Measurements from ENCODE around the gene ZMAT5. TPM values are rescaled to one million over a fixed set of nuclear protein-coding genes. Genes with fewer than 3 reads are reported as not detected.

The ZMAT5 gene
- total and polyA plus RNA-seq, 2 of the 13 experiments (the other 11 are each of a cell fraction or from before 2014, with no cell fraction given) = 20.7 to 27.8 TPM

DNA sequence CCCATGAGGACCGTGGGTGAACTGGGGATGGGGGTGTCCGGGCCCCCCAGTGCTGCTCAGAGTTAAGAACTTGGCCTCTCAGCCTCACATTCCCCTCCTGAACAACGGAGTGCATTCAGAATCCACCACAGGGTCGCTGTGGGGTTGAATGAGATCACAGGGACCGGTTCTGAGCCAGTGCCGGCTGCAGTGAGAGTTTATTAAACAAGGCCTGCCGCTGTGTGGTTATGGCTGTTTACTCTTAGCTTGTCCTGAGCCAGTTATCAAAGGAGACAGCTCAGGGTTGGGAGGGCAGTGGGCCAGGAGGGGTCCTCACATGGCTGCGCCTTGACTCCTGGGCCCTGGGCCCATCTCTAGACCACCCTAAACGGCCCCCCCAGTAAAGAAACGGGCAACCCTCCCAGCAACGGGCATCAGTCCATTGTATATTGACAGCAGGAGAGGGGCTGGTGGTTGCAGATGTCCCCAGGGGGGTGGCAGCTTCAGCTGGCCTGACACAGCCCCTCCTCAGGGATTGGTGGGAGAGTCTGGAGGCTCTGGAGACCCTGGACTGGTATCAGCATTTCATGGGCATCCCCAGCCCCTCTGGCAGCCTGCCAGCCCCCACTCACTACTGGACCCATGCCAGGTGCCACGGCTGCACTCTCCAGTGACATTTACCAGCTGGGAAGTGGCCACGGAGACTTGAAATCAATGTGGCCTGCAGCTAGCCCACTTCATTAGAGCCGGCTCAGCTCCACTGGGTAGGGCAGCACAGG lies 62.1 kb downstream of the ZMAT5 start (continued):
- no peak for TF ChIP-seq PPARG (CRISPR knock-in tag; conservative IDR thresholded peaks at IDR 0.05)
- TF ChIP-seq U2AF1 (optimal IDR thresholded peaks at IDR 0.05; ENCODE audit: low read depth, low read length) = peak; percentile 45
- no peak for TF ChIP-seq ZNF354B (CRISPR knock-in tag; IDR thresholded peaks at IDR 0.05)
- TF ChIP-seq ZBTB8A (CRISPR knock-in tag; IDR thresholded peaks at IDR 0.05; ENCODE audit: borderline replicate concordance, low read depth) = no peak
- TF ChIP-seq JUN (CRISPR knock-in tag; IDR thresholded peaks at IDR 0.05) = no peak
- TF ChIP-seq SUZ12 (IDR thresholded peaks at IDR 0.05; ENCODE audit: low read depth, low read length) = no peak
- no peak for TF ChIP-seq GLMP (CRISPR knock-in tag; IDR thresholded peaks at IDR 0.05; ENCODE audit: borderline replicate concordance)
- TF ChIP-seq TBX3 (IDR thresholded peaks at IDR 0.05; ENCODE audit: borderline replicate concordance) = no peak
- no peak for TF ChIP-seq HNF4G (IDR thresholded peaks at IDR 0.05; ENCODE audit: borderline replicate concordance, low read depth, low read length)
- TF ChIP-seq HNF4G (CRISPR knock-in tag; IDR thresholded peaks at IDR 0.05; ENCODE audit: borderline replicate concordance, low read depth) = no peak
- peak; percentile 70 for TF ChIP-seq SRSF1 (optimal IDR thresholded peaks at IDR 0.05; ENCODE audit: low read depth, low read length)
- no peak for TF ChIP-seq ARHGAP35 (CRISPR knock-in tag; IDR thresholded peaks at IDR 0.05; ENCODE audit: borderline replicate concordance)
- no peak for TF ChIP-seq ZNF569 (CRISPR knock-in tag; IDR thresholded peaks at IDR 0.05; ENCODE audit: borderline replicate concordance)
- peak; percentile 84 for TF ChIP-seq RARA (CRISPR knock-in tag; IDR thresholded peaks at IDR 0.05)
- no peak for TF ChIP-seq ZNF496 (CRISPR knock-in tag; IDR thresholded peaks at IDR 0.05; ENCODE audit: insufficient replicate concordance)
- TF ChIP-seq, protein P1, sequence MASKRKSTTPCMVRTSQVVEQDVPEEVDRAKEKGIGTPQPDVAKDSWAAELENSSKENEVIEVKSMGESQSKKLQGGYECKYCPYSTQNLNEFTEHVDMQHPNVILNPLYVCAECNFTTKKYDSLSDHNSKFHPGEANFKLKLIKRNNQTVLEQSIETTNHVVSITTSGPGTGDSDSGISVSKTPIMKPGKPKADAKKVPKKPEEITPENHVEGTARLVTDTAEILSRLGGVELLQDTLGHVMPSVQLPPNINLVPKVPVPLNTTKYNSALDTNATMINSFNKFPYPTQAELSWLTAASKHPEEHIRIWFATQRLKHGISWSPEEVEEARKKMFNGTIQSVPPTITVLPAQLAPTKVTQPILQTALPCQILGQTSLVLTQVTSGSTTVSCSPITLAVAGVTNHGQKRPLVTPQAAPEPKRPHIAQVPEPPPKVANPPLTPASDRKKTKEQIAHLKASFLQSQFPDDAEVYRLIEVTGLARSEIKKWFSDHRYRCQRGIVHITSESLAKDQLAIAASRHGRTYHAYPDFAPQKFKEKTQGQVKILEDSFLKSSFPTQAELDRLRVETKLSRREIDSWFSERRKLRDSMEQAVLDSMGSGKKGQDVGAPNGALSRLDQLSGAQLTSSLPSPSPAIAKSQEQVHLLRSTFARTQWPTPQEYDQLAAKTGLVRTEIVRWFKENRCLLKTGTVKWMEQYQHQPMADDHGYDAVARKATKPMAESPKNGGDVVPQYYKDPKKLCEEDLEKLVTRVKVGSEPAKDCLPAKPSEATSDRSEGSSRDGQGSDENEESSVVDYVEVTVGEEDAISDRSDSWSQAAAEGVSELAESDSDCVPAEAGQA (IDR thresholded peaks at IDR 0.05; ENCODE audit: low read depth) = no peak
- TF ChIP-seq, protein P1 (CRISPR knock-in tag; IDR thresholded peaks at IDR 0.05; ENCODE audit: borderline replicate concordance) = no peak
- TF ChIP-seq ZNF567 (CRISPR knock-in tag; IDR thresholded peaks at IDR 0.05; ENCODE audit: borderline replicate concordance) = no peak
- TF ChIP-seq LCORL (IDR thresholded peaks at IDR 0.05) = no peak
- no peak for TF ChIP-seq LCORL (CRISPR knock-in tag; IDR thresholded peaks at IDR 0.05)
- TF ChIP-seq ZBTB20 (CRISPR knock-in tag; IDR thresholded peaks at IDR 0.05; ENCODE audit: borderline replicate concordance, low read depth) = no peak
- no peak for TF ChIP-seq ISX (CRISPR knock-in tag; conservative IDR thresholded peaks at IDR 0.05)
